K562 (cell line): ENCODE data around the gene DMGDH.

Experiments used
- BHLHE40 ChIP-seq: IDR thresholded peaks from 2 replicates; pipeline ENCODE4 v1.6.1; 2011; ENCODE audit warnings: low read length, improper control_type of control experiment
- CTCF ChIP-seq, 3 experiments: IDR thresholded peaks in 2 of 3; conservative IDR thresholded peaks in 1 of 3; 2 replicates each; pipeline ENCODE4 v1.5.1; 2011 to 2012; ENCODE audit warnings: low read length in 3 of 3, mild to moderate bottlenecking in 3 of 3, control low read depth in 2 of 3, improper control_type of control experiment in 1 of 3, inconsistent platforms in 1 of 3, low read depth in 1 of 3, mixed read lengths in 1 of 3, moderate library complexity in 1 of 3; ENCODE audit not compliant: insufficient read depth in 2 of 3
- PPARD ChIP-seq: fragments of 250-450 bp; sonication (Bioruptor Pico); IDR thresholded peaks from 2 replicates; pipeline ENCODE4 v1.8.0; 2022; ENCODE audit warnings: inconsistent platforms, mild to moderate bottlenecking, moderate library complexity
- RNF2 ChIP-seq: sonication (generic); IDR thresholded peaks from 2 replicates; pipeline ENCODE4 v1.6.1; 2016
- SMAD3 ChIP-seq: fragments of 450-650 bp; formaldehyde crosslinking; conservative IDR thresholded peaks from 2 replicates; pipeline ENCODE4 v1.4.0; 2020; ENCODE audit warnings: mild to moderate bottlenecking
- SREBF2 ChIP-seq: sonication (generic); formaldehyde crosslinking; IDR thresholded peaks from 2 replicates; pipeline ENCODE4 v1.4.0; 2020; ENCODE audit warnings: mild to moderate bottlenecking, missing genetic modification reagents
- TBL1XR1 ChIP-seq, 2 experiments: IDR thresholded peaks; 2 replicates each; pipeline ENCODE4 v1.6.1; 2012; ENCODE audit warnings: improper control_type of control experiment in 2 of 2, low read length in 2 of 2, mild to moderate bottlenecking in 1 of 2
- TGIF2 ChIP-seq: sonication (generic); formaldehyde crosslinking; IDR thresholded peaks from 2 replicates; pipeline ENCODE4 v1.8.1; 2022; ENCODE audit warnings: mild to moderate bottlenecking, missing genetic modification reagents, moderate library complexity
- ZNF24 ChIP-seq: fragments of 450-650 bp; IDR thresholded peaks from 2 replicates; pipeline ENCODE4 v1.6.1; 2016
- ZNF408 ChIP-seq: fragments of 250-450 bp; sonication (Bioruptor Pico); IDR thresholded peaks from 2 replicates; pipeline ENCODE4 v1.4.0; 2020; ENCODE audit warnings: low read depth, mild to moderate bottlenecking, moderate library complexity

GRCh38 chr5:79080804-79081203, 11.3 kb upstream of the DMGDH start:
- TF ChIP-seq ZNF24 = no peak
- TF ChIP-seq BHLHE40 = no peak
- TF ChIP-seq ZNF408 (CRISPR knock-in tag) = no peak
- no peak for TF ChIP-seq TBL1XR1 (IDR thresholded peaks at IDR 0.05; ENCODE audit: low read length in 2 of 2)
- TF ChIP-seq CTCF (IDR thresholded peaks at IDR 0.05 in 2 of 3, conservative IDR thresholded peaks at IDR 0.05 in 1 of 3; ENCODE audit: insufficient read depth in 2 of 3, low read depth in 1 of 3, low read length in 3 of 3) = no peak
- no peak for TF ChIP-seq TGIF2 (CRISPR knock-in tag)
- no peak for TF ChIP-seq RNF2
- no peak for TF ChIP-seq PPARD (CRISPR knock-in tag)
- no peak for TF ChIP-seq SMAD3 (CRISPR knock-in tag)
- TF ChIP-seq SREBF2 = no peak
